AG20443 (cell line): ENCODE results near the gene TIMM22.
"Not testable (repeated sequence)": the region's sequence is repeated elsewhere in the genome, so short reads cannot be mapped to it uniquely, and the experiment has no call there.

ENCODE experiments used
- DNase-seq: peaks from one replicate; pipeline ENCODE4 v3.0.0; 2012; ENCODE audit warnings: low spot score, mixed read lengths

Gene TIMM22

DNA sequence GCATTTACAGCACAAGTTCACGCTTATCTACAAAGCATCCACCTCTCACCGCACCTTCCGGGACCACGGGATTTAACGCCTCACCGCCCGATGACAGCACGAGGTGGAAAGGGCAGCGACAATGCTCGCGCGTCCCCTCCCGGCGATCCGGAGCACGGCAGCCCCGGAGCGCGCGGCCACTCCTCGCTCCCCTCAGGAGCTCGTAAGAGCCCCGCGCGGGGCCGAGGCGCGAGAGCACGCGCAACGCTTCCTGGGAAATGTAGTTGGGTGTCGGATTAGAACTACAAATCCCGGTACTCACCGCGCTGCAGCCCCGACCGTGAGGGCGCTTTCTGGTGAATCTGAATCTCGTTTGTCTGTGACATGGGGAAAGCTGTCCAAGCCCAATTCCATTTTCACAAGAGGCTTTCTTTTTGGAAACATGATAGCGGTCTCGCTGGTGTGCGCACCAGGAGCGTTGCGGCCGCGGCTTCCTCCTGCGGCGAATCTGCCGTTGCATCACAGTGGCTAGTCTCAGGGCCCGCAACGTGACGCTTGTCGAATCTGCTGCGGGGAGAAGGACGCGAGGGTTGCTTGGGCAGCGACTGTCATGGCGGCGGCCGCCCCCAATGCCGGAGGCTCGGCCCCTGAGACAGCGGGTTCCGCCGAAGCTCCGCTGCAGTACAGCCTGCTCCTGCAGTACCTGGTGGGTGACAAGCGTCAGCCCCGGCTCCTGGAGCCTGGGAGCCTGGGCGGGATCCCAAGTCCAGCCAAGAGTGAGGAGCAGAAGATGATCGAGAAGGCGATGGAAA is at the start of gene TIMM22:
Gene TIMM22, plus strand, starts transcription at position 576 of the 791 bp plus-strand sequence. Its CDS starts 14 bp downstream, at position 590.
- DNase-seq = peak; percentile 98

- no peak for DNase-seq
Observed at GRCh38 chr17:948284-948852, 48.6 kb upstream of the TIMM22 start.

GRCh38 chr17:949623-950303 is 47.2 kb upstream of the TIMM22 start:
- no peak for DNase-seq

GRCh38 chr17:951325-952132 is 45.4 kb upstream of the TIMM22 start:
- DNase-seq = peak; percentile 94

DNA sequence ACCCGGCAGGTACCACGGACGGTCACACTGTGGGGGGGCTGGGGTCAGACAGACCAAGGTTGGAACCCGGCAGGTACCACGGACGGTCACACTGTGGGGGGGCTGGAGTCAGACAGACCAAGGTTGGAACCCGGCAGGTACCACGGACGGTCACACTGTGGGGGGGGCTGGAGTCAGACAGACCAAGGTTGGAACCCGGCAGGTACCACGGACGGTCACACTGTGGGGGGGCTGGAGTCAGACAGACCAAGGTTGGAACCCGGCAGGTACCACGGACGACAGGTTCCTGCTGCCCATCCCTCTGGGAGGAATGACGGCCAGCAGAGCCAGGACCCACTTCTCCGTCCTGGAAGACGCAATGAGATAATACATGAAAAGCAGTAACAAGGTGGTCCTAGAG is 44.3 kb upstream of the TIMM22 start:
- not testable (repeated sequence) for DNase-seq

- DNase-seq = no peak
Observed at GRCh38 chr17:953767-954166, 43.2 kb upstream of the TIMM22 start.

DNA sequence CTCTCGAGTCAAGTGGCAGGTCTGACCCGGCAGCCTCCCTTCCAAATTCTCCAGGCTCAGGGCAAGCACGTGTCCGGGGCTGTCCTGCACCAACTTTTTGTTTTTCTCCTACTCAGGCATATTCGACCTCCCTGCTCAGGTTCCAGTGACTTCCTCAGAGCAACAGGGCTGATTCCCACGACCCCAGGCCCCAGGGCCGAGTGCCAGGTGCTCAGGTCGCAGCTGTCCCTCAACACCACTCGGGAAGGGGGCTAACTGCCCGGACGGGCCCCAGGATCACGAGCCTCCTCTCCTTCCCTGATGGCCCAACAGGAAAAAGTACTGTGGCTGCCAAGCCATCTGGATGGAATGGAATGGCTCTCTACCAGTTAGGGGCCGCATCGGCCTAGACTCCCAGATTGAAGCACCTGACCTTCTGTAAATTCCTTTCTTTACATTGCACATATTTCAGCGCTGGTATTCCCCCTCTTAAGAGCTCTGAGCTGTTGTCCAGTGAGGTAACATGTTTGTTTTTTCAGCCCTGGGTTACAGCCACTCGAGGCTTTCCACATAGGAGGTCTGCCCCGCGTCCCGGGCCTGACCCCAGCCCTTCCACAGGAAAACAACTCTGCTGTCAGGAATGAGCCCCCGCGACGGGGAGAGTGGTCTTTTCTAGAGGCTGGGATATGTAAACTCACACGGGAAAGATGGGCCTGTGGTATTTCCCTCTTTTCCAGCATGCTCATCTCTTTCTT is 42.3 kb upstream of the TIMM22 start:
- no peak for DNase-seq

GRCh38 chr17:956905-957304 is 40.0 kb upstream of the TIMM22 start:
- DNase-seq = no peak

GRCh38 chr17:957856-958421 is 39.0 kb upstream of the TIMM22 start:
- DNase-seq = no peak

GRCh38 chr17:958712-959451 is 38.0 kb upstream of the TIMM22 start:
- DNase-seq = no peak

DNA sequence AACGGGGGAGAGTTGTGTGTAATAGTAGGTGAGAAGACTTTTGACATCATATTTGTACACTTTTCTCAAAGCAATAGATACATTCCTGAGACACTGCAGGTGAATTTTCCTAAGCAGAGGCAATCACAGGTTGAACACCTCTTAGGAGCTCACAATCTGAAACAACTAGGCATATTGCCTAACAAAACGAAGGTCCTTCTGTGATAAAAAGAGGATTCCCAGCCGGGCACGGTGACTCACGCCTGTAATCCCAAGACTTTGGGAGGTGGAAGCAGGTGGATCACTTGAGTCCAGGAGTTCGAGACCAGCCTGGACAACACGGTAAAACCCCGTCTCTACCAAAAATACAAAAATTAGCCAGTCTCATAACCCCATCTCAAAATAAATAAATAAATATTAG is 34.8 kb upstream of the TIMM22 start:
- DNase-seq = no peak

DNA sequence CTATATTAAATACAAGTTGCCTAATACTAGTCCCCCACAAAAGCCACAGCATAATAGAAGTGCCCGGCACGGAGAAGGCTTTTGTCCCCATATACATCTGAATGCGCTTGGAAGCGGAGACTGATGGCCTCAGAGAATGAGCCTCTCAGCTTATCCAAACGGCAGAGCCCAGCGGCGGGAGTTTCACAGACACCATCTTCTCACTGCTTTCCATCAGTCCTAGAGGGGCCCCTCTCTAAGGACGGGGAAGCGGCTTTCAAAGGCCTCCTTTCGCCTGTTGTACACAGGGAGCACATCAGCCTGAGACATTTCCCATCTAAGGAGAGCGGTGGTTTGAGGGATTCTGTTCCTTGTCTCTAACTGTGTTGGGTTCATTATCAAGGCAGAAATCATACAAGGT is 34.3 kb upstream of the TIMM22 start:
- no peak for DNase-seq

DNA sequence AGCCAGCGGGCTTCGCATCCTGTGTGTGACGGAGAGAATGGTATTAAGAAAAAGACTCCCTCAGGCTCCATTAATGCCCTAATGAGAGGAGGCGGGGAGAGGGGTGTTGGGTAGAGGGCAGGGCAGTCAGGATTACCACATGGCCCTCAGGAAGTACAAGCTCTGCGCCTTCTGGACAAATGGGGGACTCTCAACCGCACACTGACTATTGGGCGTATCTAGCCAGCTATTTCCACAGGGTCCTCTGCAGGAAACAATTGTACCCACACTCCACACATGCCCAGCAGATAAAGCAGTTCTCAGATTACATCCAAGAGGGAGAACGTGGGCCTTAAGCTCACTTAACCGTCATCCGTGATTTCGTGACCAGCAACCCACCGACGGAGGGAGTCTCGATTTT is 32.1 kb upstream of the TIMM22 start:
- DNase-seq = no peak

- DNase-seq = no peak
Observed at GRCh38 chr17:965311-965989, 31.5 kb upstream of the TIMM22 start.

DNA sequence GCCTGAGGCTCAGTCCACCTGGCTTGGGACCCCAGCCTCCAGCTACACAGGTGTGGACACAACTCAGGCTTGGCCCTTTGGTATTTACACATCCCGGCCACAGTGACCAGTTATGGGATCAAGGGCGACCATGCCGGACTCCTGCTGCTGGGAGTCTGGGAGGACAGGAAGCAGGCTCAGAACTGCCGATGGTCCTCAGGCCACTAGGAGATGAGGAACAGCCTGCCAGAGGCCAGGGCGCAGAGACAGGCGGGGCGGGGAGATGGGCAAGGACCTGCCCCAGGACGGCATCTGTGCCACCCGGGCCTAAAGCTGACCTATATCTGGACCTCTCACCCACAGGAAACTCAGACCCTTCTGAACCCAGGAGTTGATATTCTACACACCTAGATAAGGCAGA is 29.8 kb upstream of the TIMM22 start:
- no peak for DNase-seq

DNA sequence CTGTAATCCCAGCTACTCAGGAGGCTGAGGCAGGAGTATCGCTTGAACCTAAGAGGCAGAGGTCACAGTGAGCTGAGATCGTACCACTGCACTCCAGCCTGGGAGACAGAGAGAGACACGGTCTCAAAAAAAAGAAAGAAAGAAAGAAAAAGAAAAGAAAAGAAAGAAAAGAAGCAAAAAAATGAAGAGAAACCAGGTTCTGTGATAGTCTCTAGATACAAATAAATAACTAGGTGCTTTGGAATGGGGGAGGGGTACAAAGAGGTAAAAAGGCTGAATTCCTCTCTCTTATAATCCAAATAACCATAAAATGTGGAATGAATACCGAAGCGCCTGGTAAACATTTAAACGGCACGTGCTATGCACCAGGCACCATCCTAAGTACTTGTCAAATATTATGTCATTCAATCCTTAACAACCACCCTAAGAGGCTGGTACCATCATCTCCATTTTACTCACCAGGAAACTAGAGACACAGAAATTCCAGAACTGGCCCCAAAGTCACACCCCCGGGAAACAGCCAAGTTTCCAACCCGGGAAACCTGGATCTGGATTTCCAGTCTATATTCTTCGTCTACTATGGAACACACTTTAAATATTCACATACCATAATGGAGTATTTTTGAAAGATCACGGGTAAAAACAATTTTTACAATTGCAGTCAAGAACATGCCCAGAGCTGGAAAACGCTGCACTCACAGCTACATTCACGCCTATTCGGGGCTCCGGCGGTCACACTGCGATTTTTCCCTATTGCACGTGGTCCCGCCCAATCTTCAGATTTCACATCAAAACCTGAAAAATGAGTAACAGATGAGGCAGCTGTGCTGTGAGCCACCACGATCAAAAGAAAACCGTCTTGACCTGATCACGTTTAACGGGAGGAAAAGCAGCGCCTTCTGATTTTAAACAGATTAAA is 27.9 kb upstream of the TIMM22 start:
- peak; percentile 67 for DNase-seq

- peak; percentile 47 for DNase-seq
Observed at GRCh38 chr17:969811-970355, 27.0 kb upstream of the TIMM22 start.

DNA sequence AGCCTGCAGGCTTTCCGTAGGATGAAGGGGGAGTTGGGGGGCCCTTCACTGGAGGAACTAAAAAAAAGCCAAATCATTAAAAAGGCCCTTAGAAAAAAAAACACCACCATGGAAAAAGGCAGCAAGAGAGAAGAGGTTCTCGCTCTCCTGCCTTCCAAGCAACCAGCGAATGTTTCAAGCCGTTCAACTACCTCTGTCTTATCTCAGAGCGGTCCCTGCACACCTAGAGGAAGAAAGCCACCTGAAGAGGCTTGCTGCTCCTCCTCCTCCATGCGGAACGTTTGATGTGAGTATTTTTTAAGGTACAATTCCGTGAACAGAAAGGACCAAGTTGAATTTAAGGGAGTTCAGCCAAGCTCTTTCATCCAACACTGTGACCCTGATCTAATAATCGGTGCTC is 26.6 kb upstream of the TIMM22 start:
- DNase-seq = no peak

- not testable (repeated sequence) for DNase-seq
Observed at GRCh38 chr17:971861-972260, 25.1 kb upstream of the TIMM22 start.
